Neural progenitor cell (in vitro differentiated cells): ENCODE measurements around the gene ZNF83. TPM values are rescaled to one million over a fixed set of nuclear protein-coding genes. Genes with fewer than 3 reads are reported as not detected.

ENCODE experiments used
- DNase-seq: peaks from one replicate; pipeline ENCODE4 v3.0.0-alpha.2; 2016; ENCODE audit warnings: low spot score
- H2AFZ ChIP-seq: fragments of 200-600 bp; sonication (generic); replicated peaks from 2 replicates; pipeline ENCODE4 v1.6.1; 2016; ENCODE audit warnings: antibody characterized with exemption
- H3F3A ChIP-seq: fragments of 200-600 bp; sonication (generic); 2 replicates; pipeline ENCODE4 v1.6.1; 2016; ENCODE audit warnings: antibody characterized with exemption, low read depth
- H3K27ac ChIP-seq: fragments of 200-600 bp; sonication (generic); 2 replicates; pipeline ENCODE4 v1.5.1; 2016; ENCODE audit warnings: mild to moderate bottlenecking
- H3K27me3 ChIP-seq: fragments of 200-600 bp; sonication (generic); 2 replicates; pipeline ENCODE4 v1.6.1; 2016; ENCODE audit warnings: mild to moderate bottlenecking, moderate library complexity
- H3K36me3 ChIP-seq: fragments of 200-600 bp; sonication (generic); 2 replicates; pipeline ENCODE4 v1.5.1; 2016
- H3K4me1 ChIP-seq: fragments of 200-600 bp; sonication (generic); 2 replicates; pipeline ENCODE4 v1.6.1; 2016; ENCODE audit warnings: mixed run types
- H3K4me2 ChIP-seq: fragments of 200-600 bp; sonication (generic); 2 replicates; pipeline ENCODE4 v1.6.1; 2016
- H3K4me3 ChIP-seq: fragments of 200-600 bp; sonication (generic); 2 replicates; pipeline ENCODE4 v1.5.1; 2016
- H3K79me2 ChIP-seq: fragments of 200-600 bp; sonication (generic); 2 replicates; pipeline ENCODE4 v1.6.1; 2016; ENCODE audit warnings: low read depth
- H3K9ac ChIP-seq: fragments of 200-600 bp; sonication (generic); 2 replicates; pipeline ENCODE4 v1.6.1; 2016
- H3K9me3 ChIP-seq: fragments of 200-600 bp; sonication (generic); 2 replicates; pipeline ENCODE4 v1.5.1; 2016; ENCODE audit warnings: low read depth
- H4K20me1 ChIP-seq: fragments of 200-600 bp; sonication (generic); 2 replicates; pipeline ENCODE4 v1.6.1; 2016; ENCODE audit warnings: low read depth
- H3K27ac Mint-ChIP-seq: 3 replicates; pipeline ENCODE4 v1.8.0; 2021; ENCODE audit warnings: mixed read lengths
- H3K27me3 Mint-ChIP-seq: 2 replicates; pipeline ENCODE4 v1.8.0; 2022; ENCODE audit warnings: low read depth, mild to moderate bottlenecking, inconsistent platforms, moderate library complexity, mixed read lengths; ENCODE audit not compliant: insufficient read depth
- H3K36me3 Mint-ChIP-seq: 3 replicates; pipeline ENCODE4 v1.8.0; 2021; ENCODE audit warnings: mixed read lengths
- H3K4me1 Mint-ChIP-seq: 3 replicates; pipeline ENCODE4 v1.8.0; 2021; ENCODE audit warnings: mixed read lengths
- H3K4me3 Mint-ChIP-seq: 3 replicates; pipeline ENCODE4 v1.8.0; 2021; ENCODE audit warnings: mild to moderate bottlenecking, moderate library complexity, mixed read lengths
- H3K9me3 Mint-ChIP-seq: 3 replicates; pipeline ENCODE4 v1.8.0; 2020; ENCODE audit warnings: mixed read lengths
- CTCF ChIP-seq: fragments of 200-600 bp; sonication (generic); IDR thresholded peaks from 2 replicates; pipeline ENCODE4 v1.5.1; 2017; ENCODE audit warnings: antibody characterized with exemption, mild to moderate bottlenecking
- EZH2 ChIP-seq: fragments of 200-600 bp; sonication (generic); IDR thresholded peaks from 2 replicates; pipeline ENCODE4 v1.6.1; 2017; ENCODE audit warnings: antibody characterized with exemption, mild to moderate bottlenecking, moderate library complexity
- EZH2phosphoT487 ChIP-seq: fragments of 200-600 bp; sonication (generic); IDR thresholded peaks from 2 replicates; pipeline ENCODE4 v1.6.1; 2017; ENCODE audit warnings: antibody characterized with exemption
- total RNA-seq: library from RNA; depleted of rRNA; stranded (reverse); fragments of >200 nt; gene quantifications from 2 replicates; pipeline ENCODE4 v1.2.3, GENCODE V29; 2015; ENCODE audit warnings: low replicate concordance

ZNF83 gene
- total RNA-seq, 1 donor from 2014 or later, result 76.2 TPM

GRCh38 chr19:52669586-52669985, 31.4 kb upstream of the ZNF83 start:
- Mint-ChIP-seq H3K36me3 (peaks cover 42% of the 10 kb centered on the region), H3K27ac (no peak overlapping the region), H3K4me1 (peaks cover 3% of the 10 kb centered on the region), H3K27me3 (no peaks in the 10 kb centered on the region), H3K4me3 (no peak overlapping the region), H3K9me3 (peaks cover 40% of the 10 kb centered on the region)
- Histone ChIP-seq H3K27me3 (no peaks in the 10 kb centered on the region), H2AFZ (no peak overlapping the region), H4K20me1 (no peaks in the 10 kb centered on the region), H3F3A (peaks cover 4% of the 10 kb centered on the region), H3K4me2 (no peak overlapping the region), H3K27ac (no peak overlapping the region), H3K4me1 (peaks cover 7% of the 10 kb centered on the region), H3K9me3 (no peaks in the 10 kb centered on the region), H3K36me3 (no peaks in the 10 kb centered on the region), H3K79me2 (peaks cover 15% of the 10 kb centered on the region), H3K4me3 (no peak overlapping the region), H3K9ac (no peak overlapping the region)
- no peak for DNase-seq
- no peak for TF ChIP-seq CTCF
- TF ChIP-seq EZH2phosphoT487, result no peak
- no peak for TF ChIP-seq EZH2

GRCh38 chr19:52667972-52668371, 29.8 kb upstream of the ZNF83 start:
- H3K36me3 Mint-ChIP-seq, result peaks cover 38% of the 10 kb centered on the region
- H3K27ac Mint-ChIP-seq, result no peak overlapping the region
- no peak overlapping the region for H3K4me2 ChIP-seq
- no peaks in the 10 kb centered on the region for H3K27me3 ChIP-seq
- no peak overlapping the region for H3K27ac ChIP-seq
- peaks cover 31% of the 10 kb centered on the region for H3K9me3 Mint-ChIP-seq
- peaks cover 7% of the 10 kb centered on the region for H4K20me1 ChIP-seq
- peaks cover 4% of the 10 kb centered on the region for H3F3A ChIP-seq
- peaks cover 11% of the 10 kb centered on the region for H3K79me2 ChIP-seq
- H3K4me3 Mint-ChIP-seq, result no peak overlapping the region
- H3K4me1 ChIP-seq, result peaks cover 15% of the 10 kb centered on the region
- H3K36me3 ChIP-seq, result no peaks in the 10 kb centered on the region
- TF ChIP-seq EZH2 (no peak), CTCF (no peak), EZH2phosphoT487 (no peak)
- DNase-seq, result no peak
- H3K9ac ChIP-seq, result no peak overlapping the region
- H3K4me3 ChIP-seq, result no peak overlapping the region
- H3K9me3 ChIP-seq, result no peaks in the 10 kb centered on the region
- H2AFZ ChIP-seq, result no peak overlapping the region
- no peaks in the 10 kb centered on the region for H3K27me3 Mint-ChIP-seq
- peaks cover 6% of the 10 kb centered on the region for H3K4me1 Mint-ChIP-seq

GRCh38 chr19:52666506-52666905, 28.4 kb upstream of the ZNF83 start:
- no peaks in the 10 kb centered on the region for H3K36me3 ChIP-seq
- H3F3A ChIP-seq, result peaks cover 4% of the 10 kb centered on the region
- H3K4me3 Mint-ChIP-seq, result no peak overlapping the region
- H3K9ac ChIP-seq, result no peak overlapping the region
- peaks cover 45% of the 10 kb centered on the region for H3K36me3 Mint-ChIP-seq
- peaks cover 23% of the 10 kb centered on the region for H3K9me3 Mint-ChIP-seq
- peaks cover 15% of the 10 kb centered on the region for H3K4me1 ChIP-seq
- H3K27me3 Mint-ChIP-seq, result no peaks in the 10 kb centered on the region
- no peaks in the 10 kb centered on the region for H3K9me3 ChIP-seq
- peaks cover 7% of the 10 kb centered on the region for H4K20me1 ChIP-seq
- no peaks in the 10 kb centered on the region for H3K27me3 ChIP-seq
- H3K27ac ChIP-seq, result no peak overlapping the region
- no peak overlapping the region for H3K4me2 ChIP-seq
- TF ChIP-seq EZH2 (no peak), EZH2phosphoT487 (no peak), CTCF (no peak)
- H3K79me2 ChIP-seq, result peaks cover 6% of the 10 kb centered on the region
- no peak overlapping the region for H3K27ac Mint-ChIP-seq
- DNase-seq, result no peak
- H3K4me1 Mint-ChIP-seq, result peaks cover 6% of the 10 kb centered on the region
- no peak overlapping the region for H2AFZ ChIP-seq
- H3K4me3 ChIP-seq, result no peak overlapping the region
